Stimulated activated CD4-positive, alpha-beta T cell treated with anti-CD3 and anti-CD28 coated beads, Interleukin-1b, Interleukin-23, amount 100 ng/mL, for 24 hours (primary cell): ENCODE measurements around the gene DNAAF3.
A peak's percentile ranks its signal among the peaks of the same experiment; 100 is the strongest.
"Not testable (repeated sequence)": the region's sequence is repeated elsewhere in the genome, so short reads cannot be mapped to it uniquely, and the experiment has no call there.

Experiments used
- DNase-seq, 4 experiments: peaks; one replicate each; pipeline ENCODE4 v3.0.0-alpha.2; 2020; ENCODE audit warnings: low read depth in 4 of 4, low spot score in 1 of 4

Gene DNAAF3

DNA sequence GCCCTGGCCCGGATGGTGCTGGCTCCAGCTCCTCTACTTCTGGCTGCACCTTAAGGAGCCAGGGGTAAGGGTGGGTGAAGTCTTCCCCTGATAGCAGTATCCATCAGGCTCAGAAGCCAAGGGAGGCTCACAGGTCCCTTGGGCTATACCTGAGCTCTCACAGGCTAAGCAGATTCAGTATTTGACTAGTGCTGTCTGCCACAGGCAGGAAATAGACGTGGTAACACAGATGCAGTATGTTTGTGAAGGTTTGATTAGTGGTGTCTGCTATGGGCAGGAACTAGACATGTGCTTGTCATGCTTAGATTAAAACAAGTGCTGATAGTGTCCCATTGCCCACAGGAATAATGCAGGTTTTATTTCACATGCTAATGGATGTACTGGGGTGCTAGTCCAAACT lies 9.7 kb upstream of the DNAAF3 start:
- DNase-seq, result no peak

DNA sequence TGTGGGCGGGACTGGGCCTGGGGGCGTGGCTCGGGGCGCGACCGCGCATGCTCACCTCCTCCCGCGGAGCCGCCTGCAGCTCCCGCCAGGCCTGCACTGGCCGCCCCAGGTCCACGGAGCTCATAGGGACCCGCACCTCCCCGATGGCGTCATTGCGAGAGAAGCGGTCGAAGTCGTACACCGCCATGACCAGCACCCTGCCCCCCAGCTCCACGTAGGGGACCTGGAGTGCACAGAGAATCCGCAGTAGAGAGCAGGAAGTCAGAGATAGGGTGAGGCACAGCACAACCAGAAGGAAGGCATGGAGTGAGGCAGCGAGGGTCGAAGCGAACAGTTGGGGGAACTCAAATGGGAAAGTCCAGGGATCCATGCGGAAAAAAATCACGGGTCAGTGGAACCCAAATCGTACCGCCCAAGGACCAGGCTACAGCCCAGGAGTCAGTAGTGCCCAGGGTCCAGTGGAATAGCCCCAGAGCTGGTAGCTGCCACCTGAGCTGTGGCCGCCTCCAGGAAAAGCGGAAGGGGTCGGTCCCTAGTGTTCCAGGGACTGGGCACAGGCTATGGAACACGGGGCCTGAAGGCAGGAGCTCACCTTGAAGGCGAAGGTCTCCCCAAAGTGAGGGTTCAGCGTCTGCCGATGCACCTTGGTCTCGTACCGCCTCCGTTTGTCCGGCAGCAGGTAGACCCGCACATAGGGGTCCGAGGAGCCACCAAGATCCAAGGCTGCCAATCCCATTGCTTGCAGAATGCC lies 8.9 kb upstream of the DNAAF3 start:
- no peak for DNase-seq

DNA sequence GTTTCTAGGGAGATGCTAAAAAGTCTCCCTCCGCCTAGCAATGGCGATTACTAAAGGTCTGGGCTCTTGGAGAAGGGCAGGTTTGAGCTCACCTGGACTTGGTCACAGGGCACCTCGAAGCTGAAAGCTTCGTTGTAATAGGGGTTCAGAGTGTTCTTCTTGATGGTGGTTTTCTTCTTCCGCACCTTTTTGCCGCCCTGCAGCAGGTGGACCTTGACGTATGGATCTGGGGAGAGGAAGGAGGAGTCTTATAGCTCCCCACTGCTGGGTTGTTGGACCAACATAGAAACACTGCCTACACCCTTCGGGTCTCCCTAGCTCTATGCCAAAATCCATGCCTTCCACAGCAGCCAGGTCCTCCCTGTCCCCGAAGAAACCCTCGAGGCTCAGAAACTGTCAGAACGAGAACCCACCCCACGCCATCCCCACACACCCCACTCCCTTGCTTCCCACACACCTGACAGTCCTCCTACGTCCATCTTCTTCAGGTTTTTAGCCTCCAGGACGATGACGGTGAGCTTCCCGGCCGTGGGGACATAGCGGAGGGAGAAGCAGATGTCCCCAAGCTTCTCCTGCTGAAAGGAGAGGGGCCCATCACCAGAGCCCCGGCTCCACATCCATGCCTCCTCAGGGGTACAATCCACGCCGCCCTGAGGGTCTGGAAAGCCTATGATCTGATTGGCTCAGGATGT lies 8.2 kb upstream of the DNAAF3 start:
- no peak for DNase-seq

DNA sequence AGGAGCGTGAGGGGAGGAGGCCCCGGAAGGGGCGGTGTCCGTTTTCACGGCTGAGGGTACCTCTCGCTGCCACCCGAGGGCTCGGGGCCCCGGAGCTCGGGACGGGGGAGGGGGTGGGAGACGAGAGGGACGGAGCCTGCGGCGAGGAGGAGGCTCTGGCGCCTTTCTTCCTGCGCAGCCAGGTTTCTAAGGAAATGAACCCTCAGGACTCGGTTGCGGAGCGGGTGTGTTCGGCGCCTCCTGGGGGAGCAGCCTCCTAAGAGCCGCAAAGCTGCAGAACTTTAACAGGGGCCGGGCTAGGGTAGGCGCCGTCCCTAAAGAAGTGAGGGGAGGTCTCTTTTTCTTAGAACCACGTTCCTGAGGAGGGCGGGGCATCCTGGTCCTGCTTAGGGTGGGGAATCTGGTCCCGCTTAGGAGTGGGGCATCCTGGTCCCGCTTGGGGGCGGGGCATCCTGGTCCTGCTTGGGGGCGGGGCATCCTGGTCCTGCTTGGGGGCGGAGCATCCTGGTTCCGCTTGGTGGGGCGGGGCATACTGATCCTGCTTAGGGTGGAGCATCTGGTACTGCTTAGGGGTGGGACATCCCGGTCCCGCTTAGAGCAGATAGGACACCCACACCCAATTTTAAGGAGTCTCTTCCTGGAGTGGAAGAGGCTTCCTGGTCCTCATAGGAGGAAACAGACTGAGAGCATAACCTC lies 7.4 kb upstream of the DNAAF3 start:
- no peak for DNase-seq

DNA sequence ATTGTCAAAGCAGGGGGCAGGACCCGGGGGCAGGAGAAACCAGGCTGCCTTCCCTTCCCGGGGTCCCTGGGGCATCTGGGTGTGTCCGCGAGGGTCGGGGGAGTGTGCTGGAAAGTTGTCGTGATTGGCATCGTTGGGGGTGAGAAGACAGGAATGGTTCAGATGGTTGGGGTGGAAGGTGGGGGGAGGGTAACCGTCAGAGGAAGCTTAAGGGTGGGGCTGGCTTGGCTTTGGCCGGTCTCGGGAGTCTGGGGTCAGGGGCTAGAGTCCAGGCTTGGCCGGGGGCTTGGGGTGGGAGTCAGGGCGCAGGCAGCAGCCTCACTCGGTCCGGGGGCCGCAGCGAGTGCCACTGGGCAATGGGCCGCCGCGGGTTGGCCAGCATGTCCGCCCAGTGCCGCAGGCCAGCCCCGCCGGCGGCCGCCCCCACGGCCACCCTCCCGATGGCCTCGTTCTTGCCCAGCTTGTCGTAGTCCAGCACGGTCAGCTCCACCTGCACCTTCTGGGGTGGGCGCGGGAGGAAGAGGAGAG lies 6.8 kb upstream of the DNAAF3 start:
- no peak for DNase-seq

DNA sequence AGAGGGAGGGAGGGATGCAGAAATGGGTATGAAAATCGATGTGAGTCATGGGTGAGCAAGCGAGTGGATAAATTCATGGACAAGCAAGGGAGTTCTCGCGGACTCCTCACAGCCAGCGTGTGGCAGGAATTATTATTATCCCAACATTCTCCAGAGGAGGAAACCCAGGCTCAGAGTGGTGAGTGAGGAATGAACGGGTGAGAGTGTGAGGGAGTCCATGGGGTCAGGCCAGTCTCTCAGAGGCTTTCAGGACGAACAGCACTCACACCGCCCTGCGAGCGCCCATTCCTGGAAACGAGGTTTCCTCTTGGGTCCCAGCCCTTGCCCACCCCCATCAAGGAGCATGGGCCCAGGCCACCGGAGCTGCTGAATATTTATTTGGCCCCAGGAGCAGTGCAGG lies 6.3 kb upstream of the DNAAF3 start:
- no peak for DNase-seq

DNA sequence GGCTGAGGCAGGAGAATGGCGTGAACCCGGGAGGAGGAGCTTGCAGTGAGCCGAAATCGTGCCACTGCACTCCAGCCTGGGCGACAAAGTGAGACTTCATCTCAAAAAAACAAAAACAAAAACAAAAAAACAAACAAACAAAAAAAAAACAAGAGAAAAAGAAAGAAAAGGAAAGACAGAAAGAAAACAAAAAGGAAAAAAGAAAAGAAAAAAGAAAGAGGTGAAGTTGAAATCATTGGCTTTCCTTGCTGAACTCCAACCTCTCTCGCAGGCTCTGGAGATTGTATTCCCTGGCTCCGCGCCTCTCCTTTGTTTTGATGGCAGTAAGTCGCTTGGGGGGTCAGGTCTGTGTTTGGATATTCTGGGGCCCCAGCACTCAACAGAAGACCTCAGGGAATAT lies 5.9 kb upstream of the DNAAF3 start:
- DNase-seq, result not testable (repeated sequence)

DNA sequence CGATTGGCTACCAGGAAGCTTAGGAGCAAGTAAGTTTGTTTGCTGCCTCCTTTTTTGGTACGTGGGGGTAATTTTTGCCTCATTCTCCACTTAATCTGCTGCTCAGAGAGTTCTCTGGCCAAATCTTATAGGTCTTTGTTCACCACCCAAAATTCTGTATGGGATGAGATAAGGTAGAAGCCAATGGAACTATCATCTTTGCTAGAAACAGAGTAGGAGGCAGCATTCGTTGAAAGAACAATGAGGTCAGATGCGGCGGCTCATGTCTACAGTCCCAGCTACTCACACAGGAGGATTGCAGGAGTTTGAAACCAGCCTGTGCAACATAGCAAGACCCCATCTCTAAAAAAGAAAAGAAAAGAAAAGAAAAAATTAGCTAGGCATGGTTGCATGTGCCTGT lies 5.0 kb upstream of the DNAAF3 start:
- no peak for DNase-seq

DNA sequence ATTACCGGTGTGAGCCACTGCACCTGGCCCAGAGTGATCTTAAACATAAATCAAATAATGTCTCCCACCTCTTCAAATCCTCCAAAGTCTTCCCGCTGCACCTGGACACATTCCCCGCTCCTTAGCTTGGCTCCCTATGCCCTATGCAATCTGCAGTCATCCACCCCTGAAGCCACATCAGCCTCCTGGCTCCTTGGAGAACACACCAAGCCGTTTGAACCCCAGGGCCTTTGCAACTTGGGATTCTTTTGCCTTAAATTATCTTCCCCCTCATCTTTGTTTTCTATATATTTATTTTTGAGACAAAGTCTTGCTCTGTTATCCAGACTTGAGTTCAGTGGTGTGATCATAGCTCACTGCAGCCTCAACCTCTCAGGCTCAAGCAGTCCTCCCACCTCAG lies 2.7 kb upstream of the DNAAF3 start:
- no peak for DNase-seq

DNA sequence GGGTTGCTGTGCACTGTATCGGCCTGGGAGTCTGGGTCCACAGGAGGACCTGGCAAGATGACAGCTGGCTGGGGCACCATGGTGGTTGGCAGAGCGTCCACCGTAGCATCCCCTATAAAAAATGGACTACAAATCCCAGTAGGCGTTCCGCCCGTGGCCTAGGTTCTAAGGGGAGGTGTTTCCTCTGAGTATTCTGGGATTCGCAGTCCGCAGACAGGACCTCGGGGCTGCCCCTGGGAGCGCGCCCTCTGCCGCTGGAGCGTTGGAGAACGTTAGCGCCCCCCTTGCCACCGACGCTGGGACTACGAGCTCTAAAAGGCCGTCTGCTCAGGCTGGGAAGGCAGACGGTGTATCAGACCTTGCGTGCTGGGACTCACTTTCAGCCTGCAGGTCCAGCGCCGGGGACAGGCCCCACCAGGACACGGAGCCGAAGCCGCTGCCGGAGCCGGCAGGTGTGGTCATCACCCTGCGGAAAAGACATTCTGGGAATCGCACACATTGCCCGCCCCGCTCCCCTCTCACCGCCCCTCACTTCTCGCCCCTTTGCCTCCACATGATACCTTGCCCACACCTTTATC lies 372 bp downstream of the DNAAF3 start:
- no peak for DNase-seq

DNA sequence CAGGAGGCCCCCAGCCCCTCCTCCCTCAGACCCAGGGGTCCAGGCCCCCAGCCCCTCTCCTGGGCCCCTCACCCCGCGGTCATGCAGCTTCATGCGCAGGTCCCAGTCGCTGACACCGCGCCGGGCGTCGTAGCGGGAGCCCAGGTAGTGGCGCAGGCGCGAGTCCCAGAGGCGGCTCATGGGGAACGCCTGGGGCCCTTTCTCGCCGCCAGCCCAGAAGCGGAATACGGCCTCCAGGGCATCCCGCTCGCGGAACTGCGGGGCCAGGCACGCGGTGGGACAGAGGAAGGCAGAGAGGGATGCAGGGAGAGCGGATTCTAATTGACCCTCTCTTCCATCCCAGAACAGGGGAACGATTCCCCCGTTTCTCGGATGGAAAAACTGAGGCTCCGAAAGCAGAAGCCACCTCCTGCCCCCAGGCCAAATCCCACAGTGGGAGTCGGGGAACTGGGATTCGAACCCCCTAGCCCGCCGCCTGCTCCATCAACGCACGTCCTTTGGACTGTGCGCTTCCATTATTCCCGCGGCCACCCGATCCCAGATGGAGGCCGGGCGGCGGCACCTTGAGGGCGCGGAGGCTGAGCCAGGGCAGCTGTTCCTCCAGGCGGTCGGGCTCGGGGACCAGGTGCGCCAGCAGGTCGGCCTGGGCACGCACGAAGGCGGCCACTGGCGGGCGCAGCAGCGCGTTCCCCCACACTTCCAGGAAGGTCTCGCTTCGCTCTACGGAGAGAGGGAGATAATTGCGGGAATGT lies 4.7 kb downstream of the DNAAF3 start:
- no peak for DNase-seq

DNA sequence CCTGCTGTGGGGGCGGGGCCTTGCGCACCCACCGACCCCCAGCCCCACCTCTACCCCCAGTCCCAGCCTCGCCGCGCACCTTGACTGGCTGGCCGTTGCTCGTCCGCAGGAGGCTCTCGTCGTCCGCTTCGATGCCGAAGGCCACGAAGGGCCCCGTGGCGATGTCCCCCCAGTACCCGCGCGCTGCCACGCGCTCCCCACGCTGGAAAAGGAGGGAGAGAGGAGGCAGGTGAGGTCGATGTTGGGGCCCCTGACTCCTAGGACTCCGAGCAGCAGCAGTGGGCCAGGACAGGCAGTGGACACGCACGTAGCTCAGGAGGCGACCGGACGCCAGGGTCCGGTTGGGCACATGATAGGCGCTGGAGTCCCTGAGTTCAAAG lies 5.4 kb downstream of the DNAAF3 start:
- no peak for DNase-seq

DNA sequence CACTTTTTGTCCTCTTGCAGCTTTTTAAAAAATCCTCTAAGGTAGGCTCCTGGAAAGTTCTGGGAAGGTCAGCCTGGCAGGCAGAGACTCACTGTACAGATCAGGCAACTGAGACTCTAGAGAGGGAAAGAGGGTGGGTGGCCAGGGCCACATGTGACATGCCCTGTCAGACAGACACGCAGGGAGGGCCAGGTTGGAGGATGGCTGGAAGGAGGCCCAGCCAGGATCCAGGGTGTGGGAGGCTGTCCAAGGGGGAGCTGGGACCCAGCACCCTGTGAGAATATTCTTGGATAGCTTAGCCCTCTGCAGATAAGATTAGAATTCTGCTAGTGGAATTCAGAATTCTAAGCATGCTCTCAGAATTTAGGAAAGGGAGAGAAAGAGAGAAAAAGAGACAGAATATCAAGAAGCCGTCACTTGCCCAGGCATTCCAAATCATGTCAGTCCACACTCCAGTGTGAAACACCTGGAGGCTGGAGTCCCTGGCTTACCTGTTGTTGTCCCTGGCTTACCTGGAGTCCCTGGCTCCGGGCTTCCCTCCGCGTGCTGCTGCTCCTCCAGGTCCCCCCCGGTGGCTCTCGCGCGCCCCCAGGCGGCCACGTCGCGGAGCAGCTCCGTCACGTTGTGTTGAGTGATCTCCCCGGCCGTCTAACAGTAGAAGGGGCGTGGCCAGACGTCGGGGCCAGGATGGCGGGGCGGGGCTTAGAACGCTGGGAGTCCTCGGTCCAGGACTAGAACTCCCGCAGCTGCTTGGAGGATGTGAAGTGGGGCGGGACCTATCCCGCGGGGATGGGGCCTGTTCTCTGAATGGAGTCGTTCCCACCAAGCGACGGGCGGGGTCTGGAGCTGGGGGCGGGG lies 6.1 kb downstream of the DNAAF3 start:
- peak; percentile 68 to 86 (median 82) for DNase-seq

DNA sequence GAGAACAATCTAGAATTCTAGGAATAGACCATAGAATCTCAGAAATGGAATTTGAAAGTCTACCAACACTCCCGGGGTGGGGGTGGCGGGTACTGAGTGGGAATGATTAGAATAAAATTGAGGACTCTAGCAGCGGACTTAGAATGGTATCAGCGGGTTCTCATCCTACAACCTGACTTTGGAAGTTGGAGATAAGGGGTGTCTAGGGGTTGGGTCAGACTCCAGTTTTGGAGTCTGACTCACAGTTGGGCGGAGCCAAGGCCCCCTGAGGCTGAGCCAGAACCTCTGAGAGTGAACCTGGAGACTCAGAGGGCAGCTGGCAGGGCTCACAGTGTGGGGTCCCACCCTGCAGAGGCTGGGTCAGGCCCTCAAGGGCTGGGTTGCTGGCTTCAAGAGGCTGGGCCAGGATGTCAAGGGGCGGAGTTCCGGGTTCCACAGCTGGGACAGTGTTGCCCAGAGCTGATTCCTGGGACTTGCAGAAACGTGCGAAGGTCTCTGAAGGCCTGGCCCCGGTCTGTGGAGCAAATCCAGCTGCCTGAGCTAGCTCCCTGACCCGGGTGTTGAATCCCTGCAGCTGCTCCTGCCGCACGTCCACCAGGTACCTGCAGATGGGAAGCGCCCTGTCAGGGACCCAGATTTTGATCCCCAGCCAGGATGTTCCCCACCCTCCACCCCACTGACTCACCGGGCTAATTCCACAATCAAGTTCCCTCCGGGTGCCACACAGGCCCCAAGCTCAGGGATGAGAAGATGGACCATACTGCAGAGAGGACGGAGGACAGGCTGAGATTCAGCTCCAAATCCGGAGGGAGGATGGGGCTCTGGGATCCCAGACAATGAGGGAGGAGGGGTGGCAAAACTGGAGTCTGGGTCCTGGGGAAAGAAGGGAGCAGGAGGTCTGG lies 7.3 kb downstream of the DNAAF3 start:
- DNase-seq, result no peak

DNA sequence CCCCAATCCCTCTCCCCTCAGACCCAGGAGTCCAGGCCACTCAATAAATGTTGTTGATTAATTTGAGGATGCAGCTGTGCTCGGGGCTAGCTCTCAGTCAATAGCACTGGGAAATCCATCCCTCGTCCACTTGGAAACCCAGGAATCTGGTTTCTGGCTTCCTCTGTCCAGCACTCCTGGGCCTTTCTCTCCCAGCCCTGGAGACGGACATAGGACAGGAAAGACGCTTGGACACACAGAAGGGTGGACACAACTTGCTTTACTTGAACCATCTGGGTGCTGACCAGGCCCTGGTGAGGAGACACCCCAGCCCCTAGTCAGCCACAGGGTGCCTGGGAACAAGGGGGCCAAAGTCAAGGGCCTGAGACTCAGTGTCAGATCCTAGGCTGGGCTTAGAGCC lies 8.0 kb downstream of the DNAAF3 start:
- DNase-seq, result no peak

DNA sequence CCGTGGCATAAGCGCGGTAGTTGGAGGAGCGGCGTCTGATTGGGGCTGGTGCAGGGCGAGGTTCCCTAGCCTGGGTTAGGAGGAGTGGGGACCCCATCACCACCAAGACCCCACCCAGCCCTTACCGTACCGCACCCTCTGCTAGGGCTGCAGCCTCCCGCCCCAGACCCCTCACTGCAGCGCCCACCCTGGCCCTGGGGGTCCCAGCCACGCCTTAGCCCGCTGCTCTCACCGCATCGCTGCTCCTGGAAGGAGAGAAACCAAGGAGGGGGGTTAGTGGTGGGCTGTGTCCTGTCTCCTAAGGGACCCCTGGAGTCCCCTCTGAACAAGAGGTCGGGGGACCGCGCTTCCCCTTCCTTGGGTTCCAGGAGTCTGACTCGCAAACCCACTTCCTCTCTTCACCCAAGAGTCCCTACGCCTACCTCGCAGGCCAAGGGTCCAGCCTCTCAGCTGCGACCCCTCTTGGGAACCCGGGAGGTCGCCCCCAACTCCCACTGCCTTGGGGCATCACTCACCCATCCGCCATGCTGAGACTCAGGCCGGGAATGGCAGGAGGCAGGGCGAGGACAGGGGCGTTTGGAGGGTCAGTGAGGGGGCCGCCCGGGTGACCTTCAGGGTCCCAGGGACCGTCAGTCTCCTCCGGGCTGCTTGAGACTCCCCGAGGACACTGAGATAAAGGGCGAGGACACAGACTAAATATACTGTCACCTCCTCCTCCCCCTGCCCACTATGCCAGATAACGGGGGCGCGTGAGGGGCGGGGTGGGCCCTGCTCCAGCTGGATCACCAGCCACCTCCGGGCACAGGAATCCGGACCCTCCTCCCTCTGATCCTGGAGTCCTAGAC lies 9.1 kb downstream of the DNAAF3 start, which contains the start of gene TNNI3:
Gene TNNI3, minus strand, starts transcription at position 669 of the 845 bp plus-strand sequence. Its CDS starts 143 bp downstream, at position 526.
- no peak for DNase-seq

DNA sequence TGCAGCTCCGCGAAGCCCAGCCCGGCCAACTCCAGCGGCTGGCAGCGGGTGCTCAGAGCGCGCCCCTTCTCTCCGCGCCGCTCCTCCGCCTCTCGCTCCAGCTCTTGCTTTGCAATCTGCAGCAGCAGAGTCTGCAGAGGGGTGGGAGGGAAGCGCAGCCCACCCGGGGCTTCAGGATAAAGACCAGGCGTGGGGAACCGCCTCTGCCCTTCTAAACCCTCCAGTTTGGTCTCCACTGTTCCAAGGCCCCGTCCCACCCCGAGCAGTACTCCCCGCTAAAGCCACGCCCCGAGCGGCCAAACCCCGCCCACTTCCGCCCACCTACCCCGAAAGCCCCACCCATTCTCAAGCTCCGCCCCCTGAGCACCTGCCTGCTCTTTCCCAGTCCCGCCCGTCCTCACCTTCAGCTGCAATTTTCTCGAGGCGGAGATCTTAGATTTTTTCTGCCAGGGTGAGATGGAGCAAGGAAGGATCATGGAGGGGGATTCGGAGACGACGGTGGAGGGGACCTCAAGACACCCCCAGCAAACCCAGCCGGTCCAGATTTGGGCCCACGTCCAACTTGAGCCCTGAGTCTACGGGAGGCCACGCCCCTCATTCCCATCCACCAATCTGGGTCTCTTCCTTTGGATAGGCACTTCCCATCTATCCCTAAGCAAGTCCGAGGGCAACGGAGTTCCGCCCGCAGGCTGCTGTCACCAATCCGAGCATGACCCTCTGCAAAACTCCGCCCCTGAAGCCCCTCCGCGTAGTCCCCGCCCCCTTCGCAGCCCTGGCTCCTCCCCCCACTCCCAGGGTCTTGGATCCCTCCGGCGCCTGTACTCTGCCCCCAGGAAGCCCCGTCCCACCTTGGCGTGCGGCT lies 10.0 kb downstream of the DNAAF3 start:
- no peak for DNase-seq
